Measurements from ENCODE around the gene SLC43A3.

Gene SLC43A3

GRCh38 chr11:57440744-57441414 is 14.0 kb upstream of the SLC43A3 start:
- H3K9me3 ChIP-seq (ENCODE audit: insufficient read depth, low read length): no peaks in the 10 kb centered on the region

GRCh38 chr11:57439786-57440185 is 12.9 kb upstream of the SLC43A3 start:
- Histone ChIP-seq H3K4me1 (ENCODE audit: low read length) (no peaks in the 10 kb centered on the region), H3K27ac (ENCODE audit: low read length) (no peak overlapping the region), H3K79me2 (ENCODE audit: low read length) (no peaks in the 10 kb centered on the region), H3K4me2 (ENCODE audit: low read length) (no peak overlapping the region), H2AFZ (ENCODE audit: low read depth, low read length) (no peak overlapping the region), H3K9me3 (ENCODE audit: insufficient read depth, low read length) (no peaks in the 10 kb centered on the region), H3K4me3 (ENCODE audit: low read length) (no peak overlapping the region), H3K36me3 (replicated peaks; ENCODE audit: low read depth, low read length) (no peaks in the 10 kb centered on the region), H3K9ac (ENCODE audit: low read length) (no peak overlapping the region), H3K27me3 (ENCODE audit: low read depth, low read length) (peaks cover 3% of the 10 kb centered on the region; the same call in 1 of the 2 replicates), H4K20me1 (ENCODE audit: insufficient read depth, low read length) (no peaks in the 10 kb centered on the region)
- TF ChIP-seq EZH2phosphoT487 (IDR thresholded peaks at IDR 0.05; ENCODE audit: low read depth): no peak
- no peak for TF ChIP-seq CTCF (IDR thresholded peaks at IDR 0.05; ENCODE audit: low read depth, low read length)

More at GRCh38 chr11:57440744-57441414, 14.0 kb upstream of the SLC43A3 start:
- Histone ChIP-seq H4K20me1 (ENCODE audit: insufficient read depth, low read length) (no peaks in the 10 kb centered on the region), H2AFZ (ENCODE audit: low read depth, low read length) (no peak overlapping the region), H3K79me2 (ENCODE audit: low read length) (no peaks in the 10 kb centered on the region), H3K27ac (ENCODE audit: low read length) (no peak overlapping the region), H3K4me3 (ENCODE audit: low read length) (no peak overlapping the region), H3K36me3 (replicated peaks; ENCODE audit: low read depth, low read length) (no peaks in the 10 kb centered on the region), H3K9ac (ENCODE audit: low read length) (no peak overlapping the region), H3K4me2 (ENCODE audit: low read length) (no peak overlapping the region), H3K27me3 (ENCODE audit: low read depth, low read length) (0 out of 2 replicates have a peak, but pooled peaks cover 4% of the 10 kb centered on the region), H3K4me1 (ENCODE audit: low read length) (no peaks in the 10 kb centered on the region)
- TF ChIP-seq CTCF (IDR thresholded peaks at IDR 0.05; ENCODE audit: low read depth, low read length) (no peak), EZH2phosphoT487 (IDR thresholded peaks at IDR 0.05; ENCODE audit: low read depth) (no peak)

- Histone ChIP-seq H3K79me2 (ENCODE audit: low read length) (no peaks in the 10 kb centered on the region), H3K4me1 (ENCODE audit: low read length) (no peaks in the 10 kb centered on the region), H3K9me3 (ENCODE audit: insufficient read depth, low read length) (no peaks in the 10 kb centered on the region), H3K9ac (ENCODE audit: low read length) (no peak overlapping the region), H2AFZ (ENCODE audit: low read depth, low read length) (no peak overlapping the region), H4K20me1 (ENCODE audit: insufficient read depth, low read length) (no peaks in the 10 kb centered on the region), H3K4me3 (ENCODE audit: low read length) (no peak overlapping the region), H3K4me2 (ENCODE audit: low read length) (no peak overlapping the region), H3K27ac (ENCODE audit: low read length) (no peak overlapping the region), H3K27me3 (ENCODE audit: low read depth, low read length) (peaks cover 3% of the 10 kb centered on the region; the same call in 1 of the 2 replicates), H3K36me3 (replicated peaks; ENCODE audit: low read depth, low read length) (no peaks in the 10 kb centered on the region)
- TF ChIP-seq CTCF (IDR thresholded peaks at IDR 0.05; ENCODE audit: low read depth, low read length) (no peak), EZH2phosphoT487 (IDR thresholded peaks at IDR 0.05; ENCODE audit: low read depth) (no peak)
These were observed 11.7 kb upstream of the SLC43A3 start for GRCh38 chr11:57438345-57439285.

GRCh38 chr11:57436031-57436430 is 9.1 kb upstream of the SLC43A3 start:
- no peak overlapping the region for H2AFZ ChIP-seq (ENCODE audit: low read depth, low read length)
- no peak overlapping the region for H3K4me2 ChIP-seq (ENCODE audit: low read length)
- H3K4me1 ChIP-seq (ENCODE audit: low read length): peaks cover 12% of the 10 kb centered on the region; the same call in 1 of the 2 replicates
- TF ChIP-seq EZH2phosphoT487 (IDR thresholded peaks at IDR 0.05; ENCODE audit: low read depth): no peak
- no peaks in the 10 kb centered on the region for H3K79me2 ChIP-seq (ENCODE audit: low read length)
- H3K27ac ChIP-seq (ENCODE audit: low read length): no peak overlapping the region
- H3K9me3 ChIP-seq (ENCODE audit: insufficient read depth, low read length): no peaks in the 10 kb centered on the region
- H3K36me3 ChIP-seq (replicated peaks; ENCODE audit: low read depth, low read length): no peaks in the 10 kb centered on the region
- no peaks in the 10 kb centered on the region for H4K20me1 ChIP-seq (ENCODE audit: insufficient read depth, low read length)
- no peak overlapping the region for H3K4me3 ChIP-seq (ENCODE audit: low read length)
- peaks cover 3% of the 10 kb centered on the region; the same call in 1 of the 2 replicates for H3K27me3 ChIP-seq (ENCODE audit: low read depth, low read length)
- no peak overlapping the region for H3K9ac ChIP-seq (ENCODE audit: low read length)

Data from OCI-LY3 (cell line).